ENCODE measurements around the gene LYRM7.

DNA sequence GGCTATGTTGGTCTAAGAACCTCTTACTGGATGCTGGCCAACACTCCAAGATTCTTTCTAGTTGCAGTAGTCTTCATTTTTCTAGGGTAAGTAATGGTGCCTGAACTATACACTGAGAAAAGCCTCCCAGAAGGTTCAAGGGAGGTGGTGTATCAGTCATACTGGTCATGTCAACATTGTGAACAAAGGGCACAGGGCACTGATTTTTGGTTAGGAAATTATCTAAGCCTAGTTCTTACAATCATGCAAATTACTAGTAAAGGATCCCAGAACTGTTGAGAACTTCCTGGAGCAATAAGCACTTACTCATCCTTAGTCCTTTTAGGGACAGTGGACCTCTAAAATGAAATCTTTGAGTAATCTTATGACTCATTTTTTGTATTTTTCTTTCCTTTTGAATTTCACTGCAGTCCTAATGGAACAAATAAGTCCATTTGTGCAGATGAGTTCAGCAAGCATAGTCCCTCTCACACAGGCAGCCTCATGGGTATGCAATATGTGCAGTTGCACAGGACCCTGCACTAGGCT lies 72.0 kb downstream of the LYRM7 start:
- TF ChIP-seq, protein P1, sequence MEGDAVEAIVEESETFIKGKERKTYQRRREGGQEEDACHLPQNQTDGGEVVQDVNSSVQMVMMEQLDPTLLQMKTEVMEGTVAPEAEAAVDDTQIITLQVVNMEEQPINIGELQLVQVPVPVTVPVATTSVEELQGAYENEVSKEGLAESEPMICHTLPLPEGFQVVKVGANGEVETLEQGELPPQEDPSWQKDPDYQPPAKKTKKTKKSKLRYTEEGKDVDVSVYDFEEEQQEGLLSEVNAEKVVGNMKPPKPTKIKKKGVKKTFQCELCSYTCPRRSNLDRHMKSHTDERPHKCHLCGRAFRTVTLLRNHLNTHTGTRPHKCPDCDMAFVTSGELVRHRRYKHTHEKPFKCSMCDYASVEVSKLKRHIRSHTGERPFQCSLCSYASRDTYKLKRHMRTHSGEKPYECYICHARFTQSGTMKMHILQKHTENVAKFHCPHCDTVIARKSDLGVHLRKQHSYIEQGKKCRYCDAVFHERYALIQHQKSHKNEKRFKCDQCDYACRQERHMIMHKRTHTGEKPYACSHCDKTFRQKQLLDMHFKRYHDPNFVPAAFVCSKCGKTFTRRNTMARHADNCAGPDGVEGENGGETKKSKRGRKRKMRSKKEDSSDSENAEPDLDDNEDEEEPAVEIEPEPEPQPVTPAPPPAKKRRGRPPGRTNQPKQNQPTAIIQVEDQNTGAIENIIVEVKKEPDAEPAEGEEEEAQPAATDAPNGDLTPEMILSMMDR (conservative IDR thresholded peaks at IDR 0.05; ENCODE audit: low read length), result no peak
- TF ChIP-seq EZH2phosphoT487 (IDR thresholded peaks at IDR 0.05; ENCODE audit: borderline replicate concordance), result no peak

All from Loucy (cell line).